Measurements from ENCODE around the gene DLL4.

Gene DLL4

DNA sequence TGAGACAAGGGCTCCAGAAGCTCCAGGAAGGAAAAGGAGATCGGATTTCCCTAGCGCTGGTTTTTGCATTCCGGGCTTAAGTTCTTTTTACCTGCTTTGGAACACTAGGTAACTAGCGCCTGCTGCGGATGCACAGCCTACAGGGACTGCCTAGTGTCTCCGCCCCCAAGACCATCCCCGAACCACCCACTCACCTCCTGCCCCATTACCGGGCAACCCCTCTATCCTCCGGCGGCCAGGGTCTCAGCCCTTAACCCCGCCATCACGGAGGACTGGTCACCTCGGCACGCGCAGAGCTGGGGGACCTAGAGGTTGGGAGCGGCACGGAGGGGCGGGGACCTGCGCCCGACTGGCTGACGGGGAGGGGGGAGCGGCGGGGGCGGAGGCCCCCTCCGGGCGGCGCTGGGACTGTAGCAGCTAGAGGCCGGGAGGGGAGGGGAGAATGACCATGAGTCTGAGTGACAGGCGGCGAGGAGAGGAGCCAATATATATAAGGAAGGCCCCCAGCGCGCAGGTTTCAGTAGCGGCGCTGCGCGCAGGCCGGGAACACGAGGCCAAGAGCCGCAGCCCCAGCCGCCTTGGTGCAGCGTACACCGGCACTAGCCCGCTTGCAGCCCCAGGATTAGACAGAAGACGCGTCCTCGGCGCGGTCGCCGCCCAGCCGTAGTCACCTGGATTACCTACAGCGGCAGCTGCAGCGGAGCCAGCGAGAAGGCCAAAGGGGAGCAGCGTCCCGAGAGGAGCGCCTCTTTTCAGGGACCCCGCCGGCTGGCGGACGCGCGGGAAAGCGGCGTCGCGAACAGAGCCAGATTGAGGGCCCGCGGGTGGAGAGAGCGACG is at the start of gene DLL4:
DLL4 (plus strand) TSS at position 520 of the 839 bp plus-strand sequence. CDS start 329 bp downstream, outside the sequence.
- no peak for DNase-seq (ENCODE audit: low spot score)

DNA sequence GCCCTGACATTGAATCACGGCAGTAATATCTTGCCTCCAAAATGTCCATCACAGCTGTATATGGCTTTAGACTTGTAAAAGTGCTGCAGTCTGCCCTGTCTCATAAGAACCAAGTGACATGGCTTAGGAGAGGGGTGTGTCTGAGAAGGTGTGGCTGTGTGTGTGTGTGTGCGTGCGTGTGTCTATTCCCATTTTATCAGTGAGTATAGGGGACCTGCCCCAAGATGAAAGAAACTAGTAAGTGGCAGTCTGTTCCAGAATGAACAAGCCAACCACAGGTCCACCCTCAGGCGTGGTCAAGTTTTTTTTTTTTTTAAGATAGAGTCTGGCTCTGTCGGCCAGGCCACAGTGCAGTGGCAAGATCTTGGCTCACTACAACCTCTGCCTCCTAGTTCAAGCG is 49.5 kb upstream of the DLL4 start:
- DNase-seq (ENCODE audit: low spot score): no peak

GRCh38 chr15:40881351-40881750 is 47.8 kb upstream of the DLL4 start:
- no peak for DNase-seq (ENCODE audit: low spot score)

DNA sequence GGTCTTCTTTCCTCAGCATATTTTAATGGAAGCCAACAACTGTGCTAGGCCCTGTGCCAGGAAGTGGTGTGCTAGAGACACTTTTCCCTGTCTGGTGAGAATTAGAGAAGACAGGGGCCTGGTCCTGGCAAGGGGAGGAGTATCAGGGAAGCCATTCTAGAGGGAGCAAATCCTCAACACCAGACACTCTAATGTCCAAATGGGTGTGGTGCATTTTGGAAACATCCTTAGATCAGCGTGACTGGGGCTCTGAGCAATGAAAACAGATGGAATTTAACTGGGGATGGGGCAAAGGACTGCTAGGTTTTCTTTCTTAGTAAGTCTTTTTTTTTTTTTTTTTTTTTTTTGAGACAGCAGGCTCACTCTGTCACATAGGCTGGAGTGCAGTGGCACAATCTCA is 42.6 kb upstream of the DLL4 start:
- DNase-seq (ENCODE audit: low spot score): no peak

- no peak for DNase-seq (ENCODE audit: low spot score)
Observed at GRCh38 chr15:40889112-40889511, 40.0 kb upstream of the DLL4 start.

DNA sequence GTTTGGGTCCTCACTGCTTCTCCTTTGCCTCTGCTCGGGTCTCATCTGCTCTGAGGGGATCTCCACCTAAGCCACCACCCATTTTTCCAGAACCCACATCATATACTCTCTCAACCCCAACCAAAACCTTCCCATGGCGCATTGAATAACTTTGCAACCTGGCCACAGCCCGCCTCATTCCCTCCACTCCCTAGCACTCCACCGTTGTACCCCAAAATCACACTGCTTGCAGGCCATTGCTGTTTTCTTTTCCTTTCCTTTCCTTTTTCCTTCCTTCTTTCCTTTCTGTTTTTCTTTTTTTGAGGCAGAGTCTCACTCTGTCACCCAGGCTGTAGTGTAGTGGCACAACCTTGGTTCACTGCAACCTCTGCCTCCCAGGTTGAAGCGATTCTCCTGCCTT is 38.0 kb upstream of the DLL4 start:
- DNase-seq (ENCODE audit: low spot score): no peak

DNA sequence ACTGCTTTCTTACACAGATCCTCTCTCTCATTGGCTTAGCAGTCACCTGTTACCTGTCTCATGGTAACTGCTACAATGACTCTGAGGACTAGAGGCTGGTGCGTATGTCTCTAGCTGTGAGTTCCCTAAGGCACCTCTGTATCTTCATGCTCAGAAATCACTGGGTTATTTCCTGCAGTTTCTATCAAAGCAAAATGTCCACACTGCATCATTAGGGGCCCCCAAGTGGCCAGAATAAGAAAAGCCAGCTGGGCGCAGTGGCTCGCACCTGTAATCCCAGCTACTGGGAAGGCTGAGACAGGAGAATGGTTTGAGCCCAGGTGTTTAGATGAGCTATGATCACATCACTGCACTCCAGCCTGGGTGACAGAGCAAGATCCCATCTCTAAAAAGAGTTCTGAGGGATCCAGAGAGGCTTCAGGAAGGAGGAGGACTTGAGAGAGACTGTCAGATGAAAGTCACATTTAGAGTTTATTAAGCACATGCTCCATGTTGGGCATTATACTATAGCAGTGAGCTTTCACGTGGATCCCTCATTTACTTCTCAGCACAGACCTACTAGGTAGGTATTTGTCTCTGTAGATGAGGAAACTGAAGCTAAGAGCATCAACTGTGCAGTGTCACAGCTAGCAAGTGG is 37.2 kb upstream of the DLL4 start:
- DNase-seq (ENCODE audit: low spot score): peak; percentile 55

DNA sequence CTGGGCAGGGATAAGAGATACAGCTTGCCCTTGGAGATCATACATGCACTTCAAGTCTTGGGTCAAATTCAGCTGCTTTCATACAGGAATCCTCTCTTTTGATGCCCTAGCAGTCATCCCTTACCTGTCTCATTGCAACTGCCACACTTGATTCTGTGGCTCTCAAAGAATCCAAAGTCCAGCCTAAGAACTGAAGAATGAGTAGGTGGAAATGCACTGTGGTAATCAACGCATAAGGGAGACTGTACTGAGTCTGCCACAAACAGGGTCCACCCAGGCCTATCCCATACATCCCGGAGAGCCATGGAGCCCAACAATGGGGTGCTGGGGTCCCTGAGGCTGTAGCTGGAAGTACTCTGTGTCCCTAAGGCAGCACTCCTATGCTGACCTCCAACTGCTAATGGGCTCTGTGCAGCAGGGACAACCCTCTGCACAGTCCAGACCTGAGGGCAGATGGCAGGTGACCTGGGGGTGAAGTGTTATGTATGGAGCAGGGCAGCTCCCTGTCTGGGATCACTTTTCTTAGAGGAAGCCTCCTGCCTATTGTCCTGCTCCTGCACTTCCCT is 36.6 kb upstream of the DLL4 start:
- no peak for DNase-seq (ENCODE audit: low spot score)

GRCh38 chr15:40893019-40893670 is 36.0 kb upstream of the DLL4 start:
- DNase-seq (ENCODE audit: low spot score): no peak

DNA sequence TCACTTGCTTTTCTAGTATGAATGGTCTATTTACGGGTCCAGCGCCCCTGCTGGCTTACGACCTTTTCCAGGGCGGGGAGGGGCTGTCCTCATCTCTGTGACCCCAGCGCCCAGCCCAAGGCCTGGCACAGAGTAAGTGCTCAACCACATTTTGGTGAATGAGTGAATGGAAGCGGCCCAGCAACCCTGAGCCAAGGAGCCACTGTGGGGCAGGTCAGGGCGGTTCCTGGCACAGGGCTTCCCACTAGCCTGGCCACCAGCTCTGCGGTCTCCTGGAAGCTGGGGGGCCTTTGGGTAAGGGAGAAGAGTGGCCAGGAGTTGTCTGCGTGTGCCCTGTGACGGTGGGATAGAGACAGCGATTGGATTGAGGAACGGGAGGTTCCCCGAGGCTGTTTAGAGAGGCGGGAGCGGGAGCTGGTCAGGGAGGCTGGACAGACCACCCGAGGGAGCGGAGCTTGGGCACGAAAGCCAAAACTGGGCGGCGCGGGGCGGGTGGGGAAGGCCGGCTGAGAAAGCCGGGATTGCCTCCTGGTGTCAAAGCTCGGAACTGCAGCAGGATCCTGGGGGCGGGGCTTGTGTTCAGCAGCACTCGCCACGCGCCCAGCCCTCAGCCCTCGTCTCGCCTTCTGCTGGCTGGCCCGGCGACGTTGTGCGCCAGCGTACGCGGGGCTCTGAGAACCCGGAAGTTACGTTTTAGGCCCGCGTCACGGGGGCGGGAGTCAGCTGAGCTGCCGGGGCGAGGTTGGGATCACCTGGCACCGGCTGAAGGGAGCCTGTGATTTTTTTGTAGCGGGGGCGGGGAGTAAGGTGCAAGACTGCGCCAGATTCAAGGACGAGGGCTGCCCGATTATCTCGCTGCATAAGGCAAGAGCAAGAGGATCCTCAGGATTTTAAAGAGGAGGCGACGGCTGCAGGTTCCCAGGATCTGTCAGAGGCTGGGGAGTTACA is 35.1 kb upstream of the DLL4 start, which contains the start of gene VPS18:
VPS18 (plus strand) TSS at position 718 of the 948 bp plus-strand sequence. CDS start 319 bp downstream, outside the sequence.
- peak; percentile 98 for DNase-seq (ENCODE audit: low spot score)

DNA sequence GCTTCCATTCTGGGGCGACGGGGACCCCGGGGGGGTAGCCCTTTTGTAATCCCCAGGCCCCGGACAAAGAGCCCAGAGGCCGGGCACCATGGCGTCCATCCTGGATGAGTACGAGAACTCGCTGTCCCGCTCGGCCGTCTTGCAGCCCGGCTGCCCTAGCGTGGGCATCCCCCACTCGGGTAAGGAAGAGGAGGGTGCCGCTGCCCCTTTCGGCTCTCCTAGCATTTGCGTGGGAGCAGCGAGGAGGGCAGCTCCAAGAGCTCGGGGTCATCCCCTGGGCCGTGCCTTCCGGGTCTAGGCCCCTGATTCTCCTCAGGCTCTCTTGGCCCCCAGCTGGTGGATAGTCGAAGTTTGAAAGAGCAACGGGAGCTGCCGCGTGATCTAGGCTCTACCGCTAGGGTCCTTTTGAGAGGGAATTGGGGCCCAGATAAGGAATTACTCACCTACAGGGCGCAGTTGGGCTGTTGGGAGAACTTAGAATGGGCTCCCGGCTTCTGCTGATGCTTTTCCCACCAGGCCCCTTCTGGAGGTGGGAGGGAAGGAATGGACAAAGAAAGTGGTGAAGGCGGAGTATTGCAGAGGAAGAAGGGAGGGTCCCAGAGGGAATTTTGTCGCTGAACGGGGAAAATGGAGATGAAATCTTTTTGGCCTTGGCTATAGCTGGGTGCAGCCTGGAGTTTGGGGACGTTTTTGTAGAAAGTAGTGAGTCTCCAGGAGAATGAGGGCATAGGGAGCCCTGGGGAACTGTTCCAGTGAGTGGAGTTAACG is 34.3 kb upstream of the DLL4 start:
- peak; percentile 62 for DNase-seq (ENCODE audit: low spot score)

GRCh38 chr15:40899536-40900207 is 29.5 kb upstream of the DLL4 start:
- no peak for DNase-seq (ENCODE audit: low spot score)

GRCh38 chr15:40900256-40901052 is 28.7 kb upstream of the DLL4 start:
- no peak for DNase-seq (ENCODE audit: low spot score)

GRCh38 chr15:40901053-40901443 is 28.1 kb upstream of the DLL4 start:
- no peak for DNase-seq (ENCODE audit: low spot score)

GRCh38 chr15:40902605-40903561 is 26.3 kb upstream of the DLL4 start:
- no peak for DNase-seq (ENCODE audit: low spot score)

- DNase-seq (ENCODE audit: low spot score): no peak
Observed at GRCh38 chr15:40904552-40905201, 24.5 kb upstream of the DLL4 start.

Data from CD4-positive, alpha-beta T cell treated with Interleukin-2 at 100 ng/mL for 4 hours (primary cell).